EL (cell line): Measurements from ENCODE around the gene OR52J3.

Experiments
- DNase-seq: peaks from one replicate; pipeline ENCODE4 v3.0.0-alpha.2; 2016

The OR52J3 gene

GRCh38 chr11:5046226-5046625 lies at the start of gene OR52J3:
TSS of gene OR52J3 (plus strand) at chr11:5046526. CDS start at chr11:5046526, 0 bp downstream.
- no peak for DNase-seq

DNA sequence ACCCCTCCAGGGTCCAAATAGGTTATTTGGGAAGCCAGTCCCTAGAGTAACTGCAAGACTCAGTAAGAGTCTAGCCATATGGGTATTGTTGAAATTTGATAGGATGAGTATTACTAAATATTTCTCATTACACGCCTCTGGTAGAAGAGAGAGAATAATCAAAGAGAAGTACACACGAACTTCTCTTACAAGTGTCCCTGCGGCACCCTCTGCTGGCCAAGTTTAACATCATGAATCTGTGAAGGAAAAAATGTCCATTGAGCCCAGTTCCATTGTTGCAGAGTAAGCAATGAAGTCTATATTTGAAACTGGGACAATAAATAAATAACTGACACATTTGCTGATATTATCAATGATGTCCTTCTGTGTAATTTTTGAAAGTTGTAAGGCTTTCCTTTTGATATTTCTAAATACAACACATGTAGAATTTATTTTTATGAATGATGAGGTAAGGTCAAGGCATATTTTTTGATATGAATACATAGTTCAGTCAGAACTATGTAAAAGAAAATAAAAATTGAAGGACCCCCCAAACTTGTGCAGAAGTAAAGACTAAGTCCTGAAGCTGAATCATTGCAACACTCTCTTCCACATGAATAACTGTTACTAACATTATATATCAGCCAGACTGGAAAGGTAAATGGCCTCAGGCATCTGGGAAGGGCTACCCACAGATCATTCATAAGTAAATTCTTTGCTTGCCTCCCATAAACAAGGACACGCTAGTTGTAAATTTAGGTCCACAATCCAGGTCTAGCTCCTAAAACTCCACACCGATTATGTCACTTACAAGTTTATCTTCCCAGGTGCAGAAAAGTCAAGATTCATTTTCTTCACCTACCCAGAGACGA lies 41.7 kb upstream of the OR52J3 start:
- DNase-seq, result peak; percentile 50

DNA sequence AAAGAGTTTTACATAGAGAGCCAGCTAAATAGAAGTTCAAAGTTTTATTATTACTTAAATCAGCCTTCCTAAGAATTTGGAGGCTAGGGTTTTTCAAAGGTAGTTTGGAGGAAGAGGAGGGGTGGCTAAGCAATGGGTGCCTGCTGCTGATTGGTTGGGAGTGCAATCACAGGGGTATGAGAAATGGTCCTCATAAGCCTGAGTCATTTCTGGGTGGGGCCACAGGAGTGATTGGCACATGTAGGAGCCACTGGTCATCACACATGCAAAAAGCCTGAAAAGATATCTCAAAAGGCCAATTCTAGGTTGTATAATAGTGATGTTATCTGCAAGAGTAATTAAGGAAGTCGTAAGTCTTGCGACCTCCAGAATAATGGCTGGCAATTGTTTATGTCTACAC lies 38.8 kb upstream of the OR52J3 start:
- DNase-seq, result peak; percentile 3

GRCh38 chr11:5011254-5011653 lies 35.1 kb upstream of the OR52J3 start:
- DNase-seq, result no peak

- DNase-seq, result no peak
Measured at GRCh38 chr11:5013012-5013411, 33.3 kb upstream of the OR52J3 start.

DNA sequence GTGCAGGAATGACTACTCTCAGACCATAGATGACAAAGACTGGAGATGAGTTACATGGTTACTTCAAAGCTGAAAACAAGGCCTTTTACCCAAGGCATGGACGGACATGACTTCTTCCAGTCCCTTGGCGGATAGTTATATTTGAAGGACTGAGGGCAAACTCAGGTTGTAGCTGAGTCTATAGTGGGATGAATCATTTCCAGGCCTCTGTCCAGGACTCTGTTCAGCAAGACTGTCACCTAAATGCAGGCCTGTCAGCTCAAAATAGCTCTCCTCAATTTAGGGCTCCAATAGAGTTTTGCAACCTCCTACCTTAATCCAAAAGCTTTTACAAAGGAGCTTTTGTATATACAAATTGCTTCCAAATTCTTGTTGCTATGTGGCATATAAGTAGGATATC lies 24.3 kb upstream of the OR52J3 start:
- DNase-seq, result no peak

- no peak for DNase-seq
Measured at GRCh38 chr11:5036669-5037068, 9.7 kb upstream of the OR52J3 start.

GRCh38 chr11:5037926-5038325 lies 8.4 kb upstream of the OR52J3 start:
- no peak for DNase-seq

- no peak for DNase-seq
Measured at GRCh38 chr11:5038341-5038740, 8.0 kb upstream of the OR52J3 start.

DNA sequence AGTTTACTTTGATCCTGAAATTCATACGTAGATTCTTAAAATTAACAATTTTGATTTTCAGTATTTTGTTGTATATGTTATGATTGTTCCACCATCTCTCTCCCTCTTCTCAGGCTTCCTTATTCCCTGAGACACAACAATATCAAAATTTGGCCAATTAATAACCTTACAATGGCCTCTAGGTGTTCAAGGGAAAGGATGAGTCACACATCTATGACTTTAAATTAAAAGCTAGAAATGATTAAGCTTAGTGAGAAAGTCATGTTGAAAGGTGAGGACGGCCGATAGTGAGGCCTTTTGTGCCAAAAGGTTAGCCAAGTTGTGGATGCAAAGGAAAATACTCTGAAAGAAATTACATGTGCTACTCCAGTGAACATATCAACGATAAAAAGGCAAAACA lies 5.5 kb upstream of the OR52J3 start:
- DNase-seq, result no peak

- no peak for DNase-seq
Measured at GRCh38 chr11:5042091-5042490, 4.2 kb upstream of the OR52J3 start.

GRCh38 chr11:5043380-5043779 lies 2.9 kb upstream of the OR52J3 start:
- no peak for DNase-seq

DNA sequence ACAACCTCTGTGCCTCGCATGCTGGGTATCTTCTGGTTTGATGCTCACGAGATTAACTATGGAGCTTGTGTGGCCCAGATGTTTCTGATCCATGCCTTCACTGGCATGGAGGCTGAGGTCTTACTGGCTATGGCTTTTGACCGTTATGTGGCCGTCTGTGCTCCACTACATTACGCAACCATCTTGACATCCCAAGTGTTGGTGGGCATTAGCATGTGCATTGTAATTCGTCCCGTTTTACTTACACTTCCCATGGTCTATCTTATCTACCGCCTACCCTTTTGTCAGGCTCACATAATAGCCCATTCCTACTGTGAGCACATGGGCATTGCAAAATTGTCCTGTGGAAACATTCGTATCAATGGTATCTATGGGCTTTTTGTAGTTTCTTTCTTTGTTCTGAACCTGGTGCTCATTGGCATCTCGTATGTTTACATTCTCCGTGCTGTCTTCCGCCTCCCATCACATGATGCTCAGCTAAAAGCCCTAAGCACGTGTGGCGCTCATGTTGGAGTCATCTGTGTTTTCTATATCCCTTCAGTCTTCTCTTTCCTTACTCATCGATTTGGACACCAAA lies 516 bp downstream of the OR52J3 start:
- DNase-seq, result no peak

GRCh38 chr11:5058679-5059078 lies 12.4 kb downstream of the OR52J3 start:
- DNase-seq, result peak; percentile 8

- no peak for DNase-seq
Measured at GRCh38 chr11:5059391-5059790, 13.1 kb downstream of the OR52J3 start, which contains the start of gene OR52E2. TSS of gene OR52E2 (minus strand) at chr11:5059627. CDS start at chr11:5059627, 0 bp downstream.

- no peak for DNase-seq
Measured at GRCh38 chr11:5065027-5065426, 18.7 kb downstream of the OR52J3 start.

DNA sequence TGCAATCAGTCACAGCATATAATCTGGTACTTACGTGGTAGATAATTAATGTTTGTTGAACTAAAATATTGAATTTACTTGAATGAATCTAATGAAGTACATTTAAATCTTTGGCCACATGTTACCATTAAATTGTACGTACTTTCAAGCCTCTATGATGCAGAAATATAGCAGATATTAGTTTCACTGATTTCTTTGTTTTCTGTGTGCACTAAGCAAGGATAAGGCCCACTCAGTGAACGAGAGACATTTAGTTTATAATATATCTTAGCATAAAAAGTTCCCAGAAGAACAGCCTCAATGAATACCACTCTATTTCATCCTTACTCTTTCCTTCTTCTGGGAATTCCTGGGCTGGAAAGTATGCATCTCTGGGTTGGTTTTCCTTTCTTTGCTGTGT lies 22.9 kb downstream of the OR52J3 start, which contains the start of gene OR52E1:
OR52E1 (plus strand) TSS at position 301 of the 400 bp plus-strand sequence.
- DNase-seq, result no peak

DNA sequence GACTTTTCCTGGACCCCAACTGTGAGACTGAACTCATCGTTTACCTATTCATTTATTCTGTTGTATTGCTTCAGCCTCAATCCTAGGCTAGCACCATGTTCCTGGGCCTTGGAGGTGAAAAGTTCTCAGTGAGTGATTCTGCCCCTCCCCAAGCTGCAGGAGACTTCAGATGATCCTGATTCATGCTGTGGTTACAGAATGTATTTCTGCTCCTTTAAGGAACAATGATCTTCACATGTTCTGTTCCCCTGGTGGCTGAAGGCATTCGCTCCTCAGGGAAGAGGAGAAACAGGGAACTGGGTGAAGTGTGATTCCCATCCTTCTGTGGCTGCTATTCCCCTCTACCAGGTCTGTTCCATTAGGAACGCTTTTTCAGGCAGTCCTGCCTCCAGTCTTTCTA lies 25.5 kb downstream of the OR52J3 start:
- no peak for DNase-seq

DNA sequence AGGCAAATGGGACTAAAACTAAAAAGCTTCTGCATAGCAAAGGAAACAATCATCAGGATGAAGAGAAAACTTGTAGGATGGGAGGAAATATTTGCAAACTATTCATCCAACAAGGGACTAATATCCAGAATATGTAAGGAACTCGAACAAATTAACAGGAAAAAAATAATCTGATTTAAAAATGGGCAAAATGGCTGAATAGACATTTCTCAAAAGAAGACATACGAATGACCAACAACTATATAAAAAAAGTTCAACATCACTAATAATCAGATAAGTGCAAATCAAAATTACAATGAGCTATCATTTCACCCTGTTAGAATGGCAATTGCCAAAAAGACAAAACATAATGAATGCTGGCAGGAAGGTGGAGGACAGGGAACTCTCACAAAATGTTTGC lies 35.1 kb downstream of the OR52J3 start:
- no peak for DNase-seq

GRCh38 chr11:5083602-5084001 lies 37.3 kb downstream of the OR52J3 start:
- no peak for DNase-seq

GRCh38 chr11:5088556-5088955 lies 42.2 kb downstream of the OR52J3 start:
- no peak for DNase-seq

DNA sequence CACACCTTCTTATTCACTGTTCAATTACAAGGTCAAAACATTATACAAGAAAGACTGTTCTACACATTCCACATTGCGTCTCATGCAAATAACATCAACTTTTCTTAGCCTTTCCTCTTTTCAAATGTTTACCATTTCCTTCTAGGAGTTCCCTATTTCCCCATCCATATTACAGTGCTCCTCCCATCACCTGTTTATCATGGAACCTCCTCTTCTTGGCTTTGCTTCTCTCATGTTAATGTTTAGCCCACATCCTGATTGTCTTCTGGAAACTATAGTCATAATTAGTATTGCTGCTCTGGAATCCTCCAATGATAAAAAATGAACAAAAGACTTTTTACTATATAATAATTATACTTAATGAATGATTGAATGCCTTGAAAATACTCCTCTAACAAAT lies 44.3 kb downstream of the OR52J3 start:
- DNase-seq, result no peak

GRCh38 chr11:5092821-5093585 lies 46.7 kb downstream of the OR52J3 start:
- peak; percentile 16 for DNase-seq

GRCh38 chr11:5096011-5096410 lies 49.7 kb downstream of the OR52J3 start:
- DNase-seq, result no peak
